Ovary (tissue), 10 donors: ENCODE data around the gene MYADML2. TPM values are rescaled to one million over a fixed set of nuclear protein-coding genes. Genes with fewer than 3 reads are reported as not detected.

Experiments
- DNase-seq, 5 donors: peaks; one replicate each; pipeline ENCODE4 v3.0.0-alpha.2; 2019 to 2020
- H3K27ac ChIP-seq, 2 donors: fragments of 200-600 bp; one replicate each; pipeline versions ENCODE4 v1.5.1 to v1.8.0; 2019 to 2022
- H3K27me3 ChIP-seq: fragments of 200-600 bp; one replicate; pipeline ENCODE4 v1.8.0; 2022
- H3K36me3 ChIP-seq: fragments of 200-600 bp; sonication (generic); one replicate; pipeline ENCODE4 v1.5.1; 2019
- H3K4me1 ChIP-seq: one replicate; pipeline ENCODE4 v1.8.1; 2013; ENCODE audit warnings: mild to moderate bottlenecking, moderate library complexity; ENCODE audit not compliant: insufficient read depth
- H3K4me3 ChIP-seq: fragments of 200-600 bp; sonication (generic); one replicate; pipeline ENCODE4 v1.5.1; 2017
- H3K9me3 ChIP-seq, 2 donors: fragments of 200-600 bp in 1 of 2; sonication (generic) in 1 of 2; one replicate each; pipeline versions ENCODE4 v1.5.1 to v1.8.1; 2013 to 2019; ENCODE audit warnings: mild to moderate bottlenecking in 1 of 2, moderate library complexity in 1 of 2
- CTCF ChIP-seq, 3 donors: fragments of 450-650 bp in 2 of 3; fragments of 200-600 bp in 1 of 3; IDR thresholded peaks; one replicate each; pipeline versions ENCODE4 v1.5.1 to v1.8.0; 2016 to 2022; ENCODE audit warnings: antibody characterized with exemption in 3 of 3, mild to moderate bottlenecking in 1 of 3
- EP300 ChIP-seq: sonication (generic); formaldehyde crosslinking; IDR thresholded peaks from one replicate; pipeline ENCODE4 v1.6.1; 2017; ENCODE audit warnings: antibody characterized with exemption
- POLR2A ChIP-seq: fragments of 450-650 bp; IDR thresholded peaks from one replicate; pipeline ENCODE4 v1.6.1; 2017; ENCODE audit warnings: antibody characterized with exemption, mild to moderate bottlenecking, moderate library complexity
- WGBS, 3 donors: extraction: QIAGEN DNeasy Blood & Tissue Kit in 1 of 3; methylation state at CpG; one replicate each; pipeline versions ENCODE4 v1.1.5 to v1.1.7; 2013 to 2017; 5-methylcytosine and 5-hydroxymethylcytosine counted together
- intact Hi-C, 4 donors: fragments of 100-400 bp; cut with DNase I; formaldehyde crosslinking; loops; one replicate each; pipeline versions ENCODE4 v1.11.0 to v1.15.1; 2022 to 2023
- long read RNA-seq, 3 donors: library from polyadenylated mRNA in 2 of 3; unstranded in 2 of 3; transcript quantifications; one replicate each; pipeline ENCODE4 v2.0.0 and lab custom pipeline, GENCODE V29; 2021 to 2026
- polyA plus RNA-seq, 2 donors: library from polyadenylated mRNA; stranded (reverse); fragments of 200-250 nt in 1 of 2; fragments of 350-450 nt in 1 of 2; fragmentation: Illumina TruSeq in 1 of 2; extraction: RNeasy Lipid Tissue Mini Kit (QIAGEN cat#74804) in 1 of 2; gene quantifications; one replicate each; pipeline ENCODE4 v1.2.3, GENCODE V29; 2013 to 2014
- total RNA-seq, 7 donors: library from RNA; depleted of rRNA in 2 of 7; stranded (reverse); fragments of >200 nt in 2 of 7; fragmentation: NEBNext Ultra II Directional in 3 of 7; extraction: Animal tissue kit (Norgen Biotek cat#: 25700) in 3 of 7; gene quantifications; one replicate each; pipeline versions ENCODE4 v1.1.0 to v1.2.4, GENCODE V29; 2016 to 2023
- donor health status: DM: no; HTN: no; CAD: no; lungs with moderate emphysema.
- donor health status: DM: no; HTN: no; CAD: no.
- donor health status: Bipolar disorder and iron deficiency.
- donor health status: DM: yes; HTN: yes; CAD: no.
- donor health status: DM: no; HTN: no; CAD: no.
- donor health status: DM: yes; HTN: yes; CAD: no.

The MYADML2 gene
- total RNA-seq: not detected
- not detected for polyA plus RNA-seq
- long read RNA-seq, donor 1: 0 reads
- long read RNA-seq, donor 2: 0 reads
- long read RNA-seq, donor 3: 0 reads

- H3K36me3 ChIP-seq: no peaks in the 10 kb centered on the region
- TF ChIP-seq POLR2A (no peak), EP300 (no peak), CTCF (IDR thresholded peaks at IDR 0.05) (no peak)
- H3K4me1 ChIP-seq: no peaks in the 10 kb centered on the region
- DNase-seq: no peak
- H3K4me3 ChIP-seq: no peak within 1 kb of the TSS
- intact Hi-C loops: no loop called here
- WGBS, 3 donors: 84 to 90% (median 87%) methylated on average over 13 of the region's 13 CpGs
- no peaks in the 10 kb centered on the region for H3K9me3 ChIP-seq
- H3K27ac ChIP-seq: no peak within 1 kb of the TSS
- H3K27me3 ChIP-seq: no peaks in the 10 kb centered on the region
Observed at GRCh38 chr17:81947189-81947588, at the start of gene MYADML2. Gene MYADML2, minus strand, starts transcription at chr17:81947233. Its CDS starts 5,492 bp downstream, at chr17:81941741.

GRCh38 chr17:81996232-81996756, 49.3 kb upstream of the MYADML2 start:
- H3K4me1 ChIP-seq: no peaks in the 10 kb centered on the region
- WGBS, 3 donors: 87 to 91% (median 90%) methylated on average over 27 to 28 of the region's 28 CpGs
- TF ChIP-seq CTCF (IDR thresholded peaks at IDR 0.05) (no peak), POLR2A (no peak), EP300 (no peak)
- H3K36me3 ChIP-seq: no peaks in the 10 kb centered on the region
- H3K27me3 ChIP-seq: no peaks in the 10 kb centered on the region
- DNase-seq: no peak
- H3K4me3 ChIP-seq: no peak overlapping the region
- no peaks in the 10 kb centered on the region for H3K9me3 ChIP-seq
- H3K27ac ChIP-seq: no peak overlapping the region
- intact Hi-C loops: loop anchor here in 1 of 4 donors (10.0 kb wide), 1 partner anchor 59 kb away; the partner anchor contains the start of genes GPS1 and RFNG

GRCh38 chr17:81995463-81996231, 48.6 kb upstream of the MYADML2 start:
- no peak for DNase-seq
- 93 to 95% (median 94%) methylated on average over 29 of the region's 29 CpGs for WGBS, 3 donors
- Histone ChIP-seq H3K27ac (no peak overlapping the region), H3K9me3 (no peaks in the 10 kb centered on the region), H3K4me1 (no peaks in the 10 kb centered on the region), H3K27me3 (no peaks in the 10 kb centered on the region), H3K4me3 (no peak overlapping the region), H3K36me3 (no peaks in the 10 kb centered on the region)
- no peak for TF ChIP-seq POLR2A
- TF ChIP-seq CTCF (IDR thresholded peaks at IDR 0.05): no peak
- no peak for TF ChIP-seq EP300
- intact Hi-C loops: loop anchor here in 1 of 4 donors (10.0 kb wide), 1 partner anchor 59 kb away; the partner anchor contains the start of genes GPS1 and RFNG

- no peak overlapping the region for H3K4me3 ChIP-seq
- H3K27ac ChIP-seq: no peak overlapping the region
- no peak for DNase-seq
- TF ChIP-seq EP300 (no peak), CTCF (IDR thresholded peaks at IDR 0.05) (no peak), POLR2A (no peak)
- no peaks in the 10 kb centered on the region for H3K27me3 ChIP-seq
- H3K36me3 ChIP-seq: no peaks in the 10 kb centered on the region
- 89 to 91% (median 91%) methylated on average over 38 to 39 of the region's 39 CpGs for WGBS, 3 donors
- no peaks in the 10 kb centered on the region for H3K9me3 ChIP-seq
- intact Hi-C loops: loop anchor here in 1 of 4 donors (10.0 kb wide), 1 partner anchor 60 kb away; the partner anchor contains the start of genes GPS1 and RFNG
- no peaks in the 10 kb centered on the region for H3K4me1 ChIP-seq
Observed at GRCh38 chr17:81994593-81995462, 47.8 kb upstream of the MYADML2 start.
